NCI-H146 treated with DMSO at 0.1 percent for 48 hours (cell line): ENCODE measurements around the gene NCCRP1.
"Not testable (repeated sequence)": the region's sequence is repeated elsewhere in the genome, so short reads cannot be mapped to it uniquely, and the experiment has no call there.

Source experiments
- DNase-seq: peaks from one replicate; lab custom pipeline; 2025; ENCODE audit not compliant: unreplicated experiment; lab: John Stamatoyannopoulos, UW

Gene NCCRP1

GRCh38 chr19:39205449-39205764 lies 8.6 kb downstream of the NCCRP1 start:
- no peak for DNase-seq

DNA sequence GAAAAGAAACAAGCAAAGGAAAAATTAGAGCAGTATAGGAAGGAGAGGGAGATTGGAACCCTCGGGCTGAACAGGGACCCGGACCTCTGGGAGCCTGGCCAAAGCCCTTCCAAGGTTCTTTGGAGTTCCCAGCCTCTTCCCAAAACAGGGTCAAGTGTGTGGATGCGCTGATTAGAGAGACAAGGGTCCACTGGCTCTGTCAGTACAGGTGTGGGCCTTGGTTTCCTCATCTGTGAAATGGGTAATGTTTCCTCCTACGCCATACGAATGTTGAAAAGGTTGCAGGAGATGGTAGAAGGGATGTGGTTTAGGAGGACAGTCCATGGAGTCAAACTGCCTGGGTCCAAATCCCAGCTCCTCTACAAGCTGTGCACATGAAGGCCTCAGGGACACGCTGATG lies 9.4 kb downstream of the NCCRP1 start:
- DNase-seq, result no peak

DNA sequence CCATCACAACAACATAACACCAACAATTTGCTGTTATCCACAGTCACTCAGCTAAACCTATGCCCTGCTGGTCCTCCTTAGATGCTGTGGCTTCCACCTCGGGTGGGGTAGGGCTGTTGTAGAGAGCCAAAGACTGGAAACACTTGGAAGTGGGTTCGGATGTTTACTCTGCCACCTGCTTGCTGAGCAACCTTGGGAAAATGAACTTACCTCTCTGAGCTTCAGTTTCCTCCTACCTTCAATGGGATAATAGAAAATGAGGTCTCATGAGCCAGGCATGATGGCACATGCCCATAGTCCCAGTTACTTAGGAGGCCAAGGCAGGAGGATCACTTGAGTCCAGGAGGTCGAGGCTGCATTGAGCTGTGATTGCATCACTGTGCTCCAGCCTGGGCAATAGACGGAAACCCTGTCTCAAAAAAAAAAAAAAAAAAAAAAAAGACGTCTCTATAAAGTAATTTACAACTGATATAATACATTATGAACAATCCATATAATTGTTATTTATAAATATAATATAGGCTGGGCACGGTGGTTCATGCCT lies 10.6 kb downstream of the NCCRP1 start:
- DNase-seq, result no peak

- no peak for DNase-seq
Measured at GRCh38 chr19:39208175-39208795, 11.5 kb downstream of the NCCRP1 start.

- no peak for DNase-seq
Measured at GRCh38 chr19:39209196-39209595, 12.4 kb downstream of the NCCRP1 start.

GRCh38 chr19:39211731-39212374 lies 15.1 kb downstream of the NCCRP1 start:
- no peak for DNase-seq

GRCh38 chr19:39212375-39212742 lies 15.6 kb downstream of the NCCRP1 start:
- DNase-seq, result no peak

DNA sequence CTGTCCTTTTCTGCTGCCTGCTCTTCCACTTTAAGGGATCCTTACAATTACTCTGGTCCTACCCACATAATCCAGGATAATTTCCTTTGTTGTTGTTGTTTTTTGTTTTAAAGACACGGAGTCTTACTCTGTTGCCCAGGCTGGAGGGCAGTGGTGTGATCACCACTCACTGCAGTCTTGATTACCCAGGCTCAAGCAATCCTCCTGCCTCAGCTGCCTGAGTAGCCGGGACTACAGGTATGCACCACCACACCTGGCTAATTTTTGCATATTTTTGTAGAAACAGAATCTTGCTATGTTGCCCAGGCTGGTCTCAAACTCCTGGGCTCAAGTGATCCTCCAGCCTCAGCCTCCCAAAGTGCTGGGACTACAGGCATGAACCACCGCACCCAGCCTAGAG lies 18.6 kb downstream of the NCCRP1 start:
- DNase-seq, result not testable (repeated sequence)

- DNase-seq, result no peak
Measured at GRCh38 chr19:39217094-39217493, 20.3 kb downstream of the NCCRP1 start.

DNA sequence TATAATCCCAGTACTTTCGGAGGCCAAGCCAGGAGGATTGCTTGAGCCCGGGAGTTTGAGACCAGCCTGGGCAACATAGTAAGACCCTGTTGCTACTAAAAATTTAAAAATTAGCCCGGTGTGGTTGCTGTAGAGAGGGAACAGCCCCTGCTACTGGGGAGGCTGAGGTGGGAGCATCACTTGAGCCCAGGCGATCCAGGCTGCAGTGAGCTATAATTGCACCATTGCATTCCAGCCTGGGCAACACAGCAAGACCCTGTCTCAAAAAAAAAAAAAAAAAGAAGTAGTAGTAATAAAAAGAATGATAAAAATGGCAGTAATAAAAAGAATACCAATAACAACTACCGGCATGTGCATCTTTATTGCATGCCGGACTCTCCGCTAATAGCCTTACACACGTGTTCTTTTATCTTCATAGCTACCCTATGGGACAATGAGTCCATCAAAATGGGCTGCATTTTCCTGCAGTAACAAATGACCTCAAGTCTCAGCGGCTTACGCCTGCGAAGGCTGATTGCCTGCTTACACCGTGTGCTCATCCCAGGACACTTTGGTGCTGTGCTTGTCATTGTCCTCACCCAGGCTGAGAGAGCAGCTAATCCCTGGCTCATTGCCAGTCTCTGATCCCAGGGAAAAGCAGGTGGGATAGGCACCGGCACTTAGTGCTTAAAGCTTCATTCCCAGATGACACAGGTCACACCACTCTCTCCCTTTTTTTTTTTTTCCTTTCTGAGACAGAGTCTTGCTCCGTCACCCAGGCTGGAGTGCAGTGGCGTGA lies 21.7 kb downstream of the NCCRP1 start:
- no peak for DNase-seq

DNA sequence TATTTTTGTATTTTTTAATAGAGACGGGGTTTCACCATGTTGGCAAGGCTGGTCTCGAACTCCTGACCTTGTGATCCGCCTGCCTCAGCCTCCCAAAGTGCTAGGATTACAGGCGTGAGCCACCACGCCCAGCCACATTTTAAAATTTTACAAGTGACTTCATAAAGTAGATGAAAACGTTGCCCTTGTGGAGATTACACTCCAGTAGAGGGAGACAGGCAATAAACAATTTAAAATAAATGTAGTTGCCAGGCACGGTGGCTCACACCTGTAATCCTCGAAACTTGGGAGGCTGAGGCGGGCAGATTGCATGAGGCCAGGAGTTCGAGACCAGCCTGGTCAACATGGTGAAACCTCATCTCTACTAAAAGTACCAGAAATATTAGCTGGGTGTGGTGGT lies 22.3 kb downstream of the NCCRP1 start:
- not testable (repeated sequence) for DNase-seq

DNA sequence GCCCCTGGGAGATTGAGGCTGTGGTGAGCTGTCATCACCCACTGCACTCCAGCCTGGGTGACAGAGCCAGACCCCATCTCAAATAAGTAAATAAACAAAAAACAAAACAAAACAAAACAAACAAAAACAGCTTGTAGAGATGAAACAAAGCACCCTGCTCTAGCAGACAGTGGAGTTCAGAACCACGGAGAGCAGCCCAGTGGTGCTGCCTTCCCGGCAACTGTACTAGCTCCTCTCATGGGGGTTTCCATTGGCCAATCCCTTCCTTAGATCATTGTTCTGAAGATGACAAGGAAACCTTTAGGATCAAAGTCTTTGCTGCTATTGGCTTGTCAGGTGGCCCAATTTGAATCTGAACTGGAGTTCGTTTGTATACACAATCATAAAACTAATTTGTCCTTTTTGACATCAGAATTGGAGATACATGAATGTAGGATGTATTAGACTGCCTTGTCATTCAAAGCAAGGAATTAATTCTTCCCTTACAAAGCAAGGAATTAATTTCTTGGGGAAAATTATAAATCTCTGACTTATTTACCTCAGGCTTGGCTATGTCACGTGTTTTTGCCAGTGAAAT lies 27.0 kb downstream of the NCCRP1 start:
- no peak for DNase-seq

DNA sequence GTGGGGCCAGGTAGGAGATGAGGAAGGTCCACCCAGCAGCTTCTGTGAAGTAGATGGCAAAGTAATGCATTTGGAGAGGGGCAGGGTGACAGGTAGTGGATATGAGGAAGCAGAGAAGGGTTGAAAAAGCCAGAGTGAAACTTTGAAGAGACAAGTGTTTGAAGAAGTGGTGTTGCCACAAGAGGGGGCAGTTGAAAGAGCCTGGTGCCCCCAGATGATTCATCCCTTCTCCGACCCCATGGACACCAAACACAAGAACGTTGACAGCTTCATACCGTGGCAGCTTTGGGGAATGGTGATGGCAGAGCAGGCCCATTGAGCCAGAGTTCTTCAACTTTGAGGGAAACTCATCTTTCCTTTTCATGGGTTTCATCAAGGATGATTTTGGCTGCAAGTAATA lies 28.1 kb downstream of the NCCRP1 start:
- DNase-seq, result no peak

GRCh38 chr19:39230096-39230764 lies 33.5 kb downstream of the NCCRP1 start:
- no peak for DNase-seq

DNA sequence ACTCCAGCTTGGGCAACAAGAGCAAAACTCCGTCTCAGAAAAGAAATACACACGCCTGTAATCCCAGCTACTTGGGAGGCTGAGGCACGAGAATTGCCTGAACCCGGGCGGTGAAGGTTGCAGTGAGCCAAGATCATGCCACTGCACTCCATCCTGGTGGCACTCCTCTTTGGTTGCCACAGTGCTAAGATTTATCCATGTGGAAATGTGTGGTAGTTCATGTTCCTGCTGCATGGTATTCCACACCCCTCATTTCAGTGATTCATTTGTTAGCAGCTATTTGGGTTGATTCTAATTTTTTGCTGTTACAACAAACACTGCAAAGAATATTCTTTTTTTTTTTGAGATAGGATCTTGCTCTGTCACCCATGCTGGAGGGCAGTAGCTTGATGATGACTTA lies 35.9 kb downstream of the NCCRP1 start:
- no peak for DNase-seq

- DNase-seq, result no peak
Measured at GRCh38 chr19:39236527-39236926, 39.8 kb downstream of the NCCRP1 start.

GRCh38 chr19:39237200-39238184 lies 40.7 kb downstream of the NCCRP1 start:
- DNase-seq, result no peak

- DNase-seq, result no peak
Measured at GRCh38 chr19:39238209-39238608, 41.4 kb downstream of the NCCRP1 start.

DNA sequence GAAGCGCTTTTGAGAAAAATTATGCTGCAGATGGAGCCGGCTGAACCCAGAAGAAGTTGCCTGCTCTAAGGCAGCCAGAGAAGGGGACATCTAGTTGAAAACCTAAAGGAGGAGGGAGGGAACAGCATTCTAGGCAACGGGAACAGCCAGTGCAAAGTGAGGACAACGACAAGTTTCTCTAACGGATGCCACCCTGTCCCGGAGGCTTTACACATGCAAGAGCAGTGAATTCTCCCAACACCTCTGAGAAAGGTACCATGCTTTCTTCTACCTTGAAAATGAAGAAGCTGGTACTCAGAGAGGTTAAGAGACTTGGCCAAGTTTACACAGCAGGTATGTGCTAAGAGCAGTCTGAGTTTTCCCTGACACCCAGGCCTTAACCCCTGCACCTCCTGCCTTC lies 42.2 kb downstream of the NCCRP1 start:
- DNase-seq, result no peak

DNA sequence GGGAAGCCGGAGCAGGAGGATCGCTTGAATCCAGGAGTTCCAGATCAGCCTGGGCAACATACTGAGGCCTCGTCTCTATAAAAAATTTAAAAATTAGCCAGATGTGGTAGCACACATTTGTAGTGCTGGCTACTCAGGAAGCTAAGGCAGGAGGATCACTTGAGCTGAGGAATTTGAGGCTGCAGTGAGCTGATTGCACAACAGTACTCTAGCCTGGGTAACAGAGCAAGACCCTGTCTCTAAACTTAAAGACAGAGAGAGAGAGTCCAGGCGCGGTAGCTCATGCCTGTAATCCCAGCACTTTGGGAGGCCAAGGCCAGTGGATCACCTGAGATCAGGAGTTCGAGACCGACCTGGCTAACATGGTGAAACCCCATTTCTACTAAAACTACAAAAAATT lies 43.7 kb downstream of the NCCRP1 start:
- no peak for DNase-seq
